Measurements from ENCODE around the gene SOD1. TPM values are rescaled to one million over a fixed set of nuclear protein-coding genes. Genes with fewer than 3 reads are reported as not detected.
A peak's percentile ranks its signal among the peaks of the same experiment; 100 is the strongest.
"Not testable (repeated sequence)": the region's sequence is repeated elsewhere in the genome, so short reads cannot be mapped to it uniquely, and the experiment has no call there.

Gene SOD1
- total RNA-seq, 2 experiments from 2014 or later: 223 to 231 TPM

- H3K27me3 Mint-ChIP-seq: no peaks in the 10 kb centered on the region
- POLR2A ChIA-PET: interaction anchor here (0.7 kb wide), 1 partner anchor 49 kb away, joined by 3 read pairs; no protein-coding TSS in a partner anchor
- H3K4me1 Mint-ChIP-seq: peaks cover 66% of the 10 kb centered on the region
These were observed 1.1 kb downstream of the SOD1 start for GRCh38 chr21:31660591-31660990.

DNA sequence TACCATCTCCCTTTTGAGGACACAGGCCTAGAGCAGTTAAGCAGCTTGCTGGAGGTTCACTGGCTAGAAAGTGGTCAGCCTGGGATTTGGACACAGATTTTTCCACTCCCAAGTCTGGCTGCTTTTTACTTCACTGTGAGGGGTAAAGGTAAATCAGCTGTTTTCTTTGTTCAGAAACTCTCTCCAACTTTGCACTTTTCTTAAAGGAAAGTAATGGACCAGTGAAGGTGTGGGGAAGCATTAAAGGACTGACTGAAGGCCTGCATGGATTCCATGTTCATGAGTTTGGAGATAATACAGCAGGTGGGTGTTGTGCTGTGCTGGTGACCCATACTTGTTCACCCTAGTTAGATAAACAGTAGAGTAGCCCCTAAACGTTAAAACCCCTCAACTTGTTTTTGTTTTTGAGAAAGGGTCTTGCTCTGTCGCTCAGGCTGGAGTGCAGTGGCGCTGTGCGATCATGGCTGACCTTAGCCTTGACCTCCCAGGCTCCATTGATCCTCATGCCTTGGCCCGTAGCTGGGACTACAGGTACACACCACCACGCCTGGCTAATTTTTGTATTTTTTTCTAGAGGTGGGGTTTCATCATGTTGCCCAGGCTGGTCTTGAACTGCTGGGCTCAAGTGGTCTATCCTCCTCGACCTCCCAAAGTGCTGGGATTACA is 4.2 kb downstream of the SOD1 start:
- CTCF ChIA-PET: no interaction called here
- H3K9me3 Mint-ChIP-seq: no peaks in the 10 kb centered on the region
- DNase-seq: no peak
- H3K27me3 Mint-ChIP-seq: no peaks in the 10 kb centered on the region
- no peak overlapping the region for H3K4me3 Mint-ChIP-seq
- peaks cover 82% of the 10 kb centered on the region for H3K4me1 Mint-ChIP-seq
- POLR2A ChIA-PET: no interaction called here
- no peak overlapping the region for H3K27ac Mint-ChIP-seq
- H3K36me3 Mint-ChIP-seq (ENCODE audit: low read depth): peaks cover 66% of the 10 kb centered on the region

More at GRCh38 chr21:31660591-31660990, 1.1 kb downstream of the SOD1 start:
- Mint-ChIP-seq H3K4me3 (peak overlapping the region; percentile 98), H3K27ac (peak overlapping the region; percentile 95), H3K36me3 (ENCODE audit: low read depth) (peaks cover 39% of the 10 kb centered on the region), H3K9me3 (no peaks in the 10 kb centered on the region)
- DNase-seq: no peak
- CTCF ChIA-PET: no interaction called here

- peak overlapping the region; percentile 20 for H3K27ac Mint-ChIP-seq
- H3K4me3 Mint-ChIP-seq: no peak overlapping the region
- no peaks in the 10 kb centered on the region for H3K9me3 Mint-ChIP-seq
- H3K27me3 Mint-ChIP-seq: no peaks in the 10 kb centered on the region
- H3K4me1 Mint-ChIP-seq: peaks cover 77% of the 10 kb centered on the region
- H3K36me3 Mint-ChIP-seq (ENCODE audit: low read depth): peaks cover 72% of the 10 kb centered on the region
- ChIA-PET CTCF (no interaction called here), POLR2A (no interaction called here)
- DNase-seq: peak; percentile 25
These were observed 5.9 kb downstream of the SOD1 start for GRCh38 chr21:31665397-31665796.

- H3K4me3 Mint-ChIP-seq, CTCF ChIA-PET, POLR2A ChIA-PET, H3K9me3 Mint-ChIP-seq, H3K27ac Mint-ChIP-seq, H3K27me3 Mint-ChIP-seq, DNase-seq: not testable (repeated sequence)
- Mint-ChIP-seq H3K4me1 (peaks cover 74% of the 10 kb centered on the region), H3K36me3 (ENCODE audit: low read depth) (peaks cover 73% of the 10 kb centered on the region)
These were observed 6.4 kb downstream of the SOD1 start for GRCh38 chr21:31665869-31666268.

DNA sequence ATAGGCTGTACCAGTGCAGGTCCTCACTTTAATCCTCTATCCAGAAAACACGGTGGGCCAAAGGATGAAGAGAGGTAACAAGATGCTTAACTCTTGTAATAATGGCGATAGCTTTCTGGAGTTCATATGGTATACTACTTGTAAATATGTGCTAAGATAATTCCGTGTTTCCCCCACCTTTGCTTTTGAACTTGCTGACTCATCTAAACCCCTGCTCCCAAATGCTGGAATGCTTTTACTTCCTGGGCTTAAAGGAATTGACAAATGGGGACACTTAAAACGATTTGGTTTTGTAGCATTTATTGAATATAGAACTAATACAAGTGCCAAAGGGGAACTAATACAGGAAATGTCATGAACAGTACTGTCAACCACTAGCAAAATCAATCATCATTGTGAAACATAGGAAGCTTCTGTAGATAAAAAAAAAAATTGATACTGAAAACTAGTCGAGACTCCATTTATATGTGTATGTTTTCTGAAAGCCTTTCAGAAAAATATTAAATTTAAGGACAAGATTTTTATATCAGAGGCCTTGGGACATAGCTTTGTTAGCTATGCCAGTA is 7.0 kb downstream of the SOD1 start:
- Mint-ChIP-seq H3K27me3 (no peaks in the 10 kb centered on the region), H3K36me3 (ENCODE audit: low read depth) (peaks cover 72% of the 10 kb centered on the region), H3K4me3 (no peak overlapping the region), H3K4me1 (peaks cover 69% of the 10 kb centered on the region), H3K27ac (peak overlapping the region; percentile 65), H3K9me3 (no peaks in the 10 kb centered on the region)
- CTCF ChIA-PET: no interaction called here
- POLR2A ChIA-PET: interaction anchor here (0.8 kb wide), 1 partner anchor 12 kb away, joined by 3 read pairs; no protein-coding TSS in a partner anchor
- DNase-seq: no peak

DNA sequence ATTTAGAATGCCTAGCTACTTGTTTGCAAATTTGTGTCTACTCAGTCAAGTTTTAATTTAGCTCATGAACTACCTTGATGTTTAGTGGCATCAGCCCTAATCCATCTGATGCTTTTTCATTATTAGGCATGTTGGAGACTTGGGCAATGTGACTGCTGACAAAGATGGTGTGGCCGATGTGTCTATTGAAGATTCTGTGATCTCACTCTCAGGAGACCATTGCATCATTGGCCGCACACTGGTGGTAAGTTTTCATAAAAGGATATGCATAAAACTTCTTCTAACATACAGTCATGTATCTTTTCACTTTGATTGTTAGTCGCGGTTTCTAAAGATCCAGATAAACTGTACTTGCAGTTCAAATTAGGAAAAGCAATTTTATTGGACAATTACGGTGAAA is 7.6 kb downstream of the SOD1 start:
- no peaks in the 10 kb centered on the region for H3K9me3 Mint-ChIP-seq
- peaks cover 68% of the 10 kb centered on the region for H3K36me3 Mint-ChIP-seq (ENCODE audit: low read depth)
- no peak for DNase-seq
- peaks cover 63% of the 10 kb centered on the region for H3K4me1 Mint-ChIP-seq
- H3K4me3 Mint-ChIP-seq: no peak overlapping the region
- H3K27me3 Mint-ChIP-seq: no peaks in the 10 kb centered on the region
- ChIA-PET POLR2A (interaction anchor here (0.8 kb wide), 1 partner anchor 12 kb away, joined by 3 read pairs; no protein-coding TSS in a partner anchor), CTCF (interaction anchor here (1.4 kb wide), 1 partner anchor 471 kb away, joined by 3 read pairs; no protein-coding TSS in a partner anchor)
- H3K27ac Mint-ChIP-seq: peak overlapping the region; percentile 65

GRCh38 chr21:31667639-31668038 is 8.1 kb downstream of the SOD1 start:
- H3K4me3 Mint-ChIP-seq: peak overlapping the region; percentile 14
- peaks cover 63% of the 10 kb centered on the region for H3K36me3 Mint-ChIP-seq (ENCODE audit: low read depth)
- POLR2A ChIA-PET: no interaction called here

GRCh38 chr21:31668651-31669491 is 9.4 kb downstream of the SOD1 start:
- POLR2A ChIA-PET: no interaction called here
- Mint-ChIP-seq H3K4me3 (no peak overlapping the region), H3K27ac (no peak overlapping the region), H3K27me3 (no peaks in the 10 kb centered on the region), H3K4me1 (peaks cover 49% of the 10 kb centered on the region), H3K36me3 (ENCODE audit: low read depth) (peaks cover 57% of the 10 kb centered on the region), H3K9me3 (no peaks in the 10 kb centered on the region)
- CTCF ChIA-PET: no interaction called here
- DNase-seq: no peak

More at GRCh38 chr21:31667639-31668038, 8.1 kb downstream of the SOD1 start:
- CTCF ChIA-PET: interaction anchor here (1.4 kb wide), 1 partner anchor 471 kb away, joined by 3 read pairs; no protein-coding TSS in a partner anchor
- H3K9me3 Mint-ChIP-seq: no peaks in the 10 kb centered on the region
- peaks cover 58% of the 10 kb centered on the region for H3K4me1 Mint-ChIP-seq
- peak overlapping the region; percentile 38 for H3K27ac Mint-ChIP-seq
- H3K27me3 Mint-ChIP-seq: no peaks in the 10 kb centered on the region
- no peak for DNase-seq

DNA sequence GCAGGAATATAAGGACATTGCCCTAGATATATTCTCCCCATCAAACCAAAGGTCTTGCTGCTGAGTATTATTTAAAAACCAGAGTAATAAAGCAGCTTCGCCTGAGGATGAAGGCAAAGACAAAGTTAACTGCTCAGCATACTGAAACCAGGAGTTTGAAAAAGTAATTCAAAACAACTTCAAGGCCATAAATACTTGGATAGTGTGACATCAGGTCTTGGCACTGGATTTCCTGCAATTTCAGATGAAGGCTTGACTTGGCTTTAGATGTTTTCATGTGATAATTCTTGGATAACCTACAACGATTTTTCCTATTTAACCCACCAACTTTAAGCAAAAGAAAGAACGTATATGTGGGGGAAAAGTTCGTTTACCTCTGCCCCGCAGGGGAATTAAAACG is 10.6 kb downstream of the SOD1 start:
- no peaks in the 10 kb centered on the region for H3K27me3 Mint-ChIP-seq
- H3K4me1 Mint-ChIP-seq: peaks cover 40% of the 10 kb centered on the region
- no peak overlapping the region for H3K27ac Mint-ChIP-seq
- no peaks in the 10 kb centered on the region for H3K9me3 Mint-ChIP-seq
- ChIA-PET POLR2A (no interaction called here), CTCF (no interaction called here)
- no peak overlapping the region for H3K4me3 Mint-ChIP-seq
- peaks cover 49% of the 10 kb centered on the region for H3K36me3 Mint-ChIP-seq (ENCODE audit: low read depth)
- no peak for DNase-seq

DNA sequence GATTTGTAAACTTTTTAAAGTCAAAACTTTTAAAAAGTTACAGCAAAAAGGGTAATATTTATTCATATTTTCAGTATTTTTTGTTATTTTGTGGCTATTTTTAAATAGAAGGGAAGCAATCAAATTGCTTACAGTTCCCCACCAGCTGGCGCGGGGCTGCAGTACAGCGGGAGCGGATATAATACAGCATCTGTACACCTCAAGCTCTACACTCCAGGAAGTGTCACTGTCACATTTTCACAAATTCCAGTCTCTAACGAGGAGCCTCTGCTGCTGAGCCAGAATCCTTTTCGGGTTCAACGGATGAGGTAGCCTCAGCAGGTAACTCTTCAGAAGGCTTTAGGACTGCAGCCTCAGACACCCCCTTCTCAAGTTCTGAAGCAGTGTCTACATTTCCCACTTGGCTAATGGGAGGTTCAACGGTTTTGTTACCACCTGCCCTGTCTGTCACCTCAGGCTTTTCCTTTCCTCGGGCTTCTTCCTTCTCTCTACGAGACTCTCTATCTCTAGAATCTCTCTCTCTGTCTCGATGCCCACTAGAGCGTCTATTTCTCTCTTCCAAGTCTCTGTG is 11.7 kb downstream of the SOD1 start:
- ChIA-PET POLR2A (no interaction called here), CTCF (no interaction called here)
- Mint-ChIP-seq H3K4me3 (no peak overlapping the region), H3K4me1 (peaks cover 31% of the 10 kb centered on the region), H3K36me3 (ENCODE audit: low read depth) (peaks cover 42% of the 10 kb centered on the region), H3K27ac (no peak overlapping the region), H3K9me3 (no peaks in the 10 kb centered on the region), H3K27me3 (no peaks in the 10 kb centered on the region)
- DNase-seq: no peak

DNA sequence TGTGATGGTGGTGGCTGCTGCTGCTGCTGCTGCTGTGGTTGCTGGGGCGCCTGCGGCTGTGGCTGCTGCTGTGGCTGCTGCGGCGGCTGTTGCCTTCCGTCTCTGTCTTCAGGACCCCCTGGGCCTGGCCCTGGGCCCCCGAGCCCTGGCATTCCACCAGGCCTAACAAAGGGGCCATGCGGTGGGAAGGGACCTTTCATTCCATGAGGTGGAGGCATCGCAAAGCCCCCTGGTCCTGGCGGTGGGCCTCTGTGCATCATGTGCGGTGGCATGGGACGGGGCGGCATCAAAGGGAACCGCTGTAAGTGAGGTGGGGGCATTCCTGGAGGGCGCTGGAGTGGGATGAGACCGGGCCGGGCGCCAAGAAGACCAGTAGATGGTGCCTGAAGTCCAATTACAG is 12.4 kb downstream of the SOD1 start:
- no peak overlapping the region for H3K27ac Mint-ChIP-seq
- DNase-seq: no peak
- peaks cover 24% of the 10 kb centered on the region for H3K4me1 Mint-ChIP-seq
- POLR2A ChIA-PET: no interaction called here
- peaks cover 35% of the 10 kb centered on the region for H3K36me3 Mint-ChIP-seq (ENCODE audit: low read depth)
- no peaks in the 10 kb centered on the region for H3K27me3 Mint-ChIP-seq
- CTCF ChIA-PET: no interaction called here
- no peak overlapping the region for H3K4me3 Mint-ChIP-seq
- H3K9me3 Mint-ChIP-seq: no peaks in the 10 kb centered on the region

GRCh38 chr21:31673321-31673912 is 13.9 kb downstream of the SOD1 start:
- no peak for DNase-seq
- Mint-ChIP-seq H3K4me3 (no peak overlapping the region), H3K4me1 (peaks cover 9% of the 10 kb centered on the region), H3K9me3 (no peaks in the 10 kb centered on the region), H3K27me3 (no peaks in the 10 kb centered on the region), H3K27ac (no peak overlapping the region), H3K36me3 (ENCODE audit: low read depth) (peaks cover 21% of the 10 kb centered on the region)
- POLR2A ChIA-PET: no interaction called here
- CTCF ChIA-PET: no interaction called here

- no peaks in the 10 kb centered on the region for H3K27me3 Mint-ChIP-seq
- CTCF ChIA-PET: no interaction called here
- peaks cover 4% of the 10 kb centered on the region for H3K4me1 Mint-ChIP-seq
- H3K36me3 Mint-ChIP-seq (ENCODE audit: low read depth): peaks cover 18% of the 10 kb centered on the region
- H3K4me3 Mint-ChIP-seq: no peak overlapping the region
- H3K27ac Mint-ChIP-seq: no peak overlapping the region
- DNase-seq: no peak
- H3K9me3 Mint-ChIP-seq: no peaks in the 10 kb centered on the region
- POLR2A ChIA-PET: no interaction called here
These were observed 15.8 kb downstream of the SOD1 start for GRCh38 chr21:31675318-31675717.

All from activated CD4-positive, alpha-beta T cell treated with anti-CD3 and anti-CD28 coated beads, Interleukin-2, amount 10 ng/mL, durations not matched to agents 7 days and 5 days (primary cell).